IPS-18a (cell line): ENCODE results near the gene VSTM2B.
A peak's percentile ranks its signal among the peaks of the same experiment; 100 is the strongest.

Experiments
- H3K27ac ChIP-seq: one replicate; pipeline ENCODE4 v1.5.1; 2013; ENCODE audit warnings: low read length
- H3K27me3 ChIP-seq: one replicate; pipeline ENCODE4 v1.6.1; 2013; ENCODE audit warnings: mild to moderate bottlenecking, low read length; ENCODE audit not compliant: control insufficient read depth, insufficient read depth
- H3K36me3 ChIP-seq: one replicate; pipeline ENCODE4 v1.6.1; 2013; ENCODE audit warnings: low read depth, low read length; ENCODE audit not compliant: control insufficient read depth
- H3K4me1 ChIP-seq: one replicate; pipeline ENCODE4 v1.6.1; 2013; ENCODE audit warnings: low read depth, low read length; ENCODE audit not compliant: control insufficient read depth
- H3K4me3 ChIP-seq: one replicate; pipeline ENCODE4 v1.5.1; 2013; ENCODE audit warnings: low read length
- H3K9ac ChIP-seq: one replicate; pipeline ENCODE4 v1.6.1; 2013; ENCODE audit warnings: mild to moderate bottlenecking, low read length, moderate library complexity
- H3K9me3 ChIP-seq: one replicate; pipeline ENCODE4 v1.6.1; 2013; ENCODE audit warnings: low read depth, low read length; ENCODE audit not compliant: control insufficient read depth

VSTM2B gene

DNA sequence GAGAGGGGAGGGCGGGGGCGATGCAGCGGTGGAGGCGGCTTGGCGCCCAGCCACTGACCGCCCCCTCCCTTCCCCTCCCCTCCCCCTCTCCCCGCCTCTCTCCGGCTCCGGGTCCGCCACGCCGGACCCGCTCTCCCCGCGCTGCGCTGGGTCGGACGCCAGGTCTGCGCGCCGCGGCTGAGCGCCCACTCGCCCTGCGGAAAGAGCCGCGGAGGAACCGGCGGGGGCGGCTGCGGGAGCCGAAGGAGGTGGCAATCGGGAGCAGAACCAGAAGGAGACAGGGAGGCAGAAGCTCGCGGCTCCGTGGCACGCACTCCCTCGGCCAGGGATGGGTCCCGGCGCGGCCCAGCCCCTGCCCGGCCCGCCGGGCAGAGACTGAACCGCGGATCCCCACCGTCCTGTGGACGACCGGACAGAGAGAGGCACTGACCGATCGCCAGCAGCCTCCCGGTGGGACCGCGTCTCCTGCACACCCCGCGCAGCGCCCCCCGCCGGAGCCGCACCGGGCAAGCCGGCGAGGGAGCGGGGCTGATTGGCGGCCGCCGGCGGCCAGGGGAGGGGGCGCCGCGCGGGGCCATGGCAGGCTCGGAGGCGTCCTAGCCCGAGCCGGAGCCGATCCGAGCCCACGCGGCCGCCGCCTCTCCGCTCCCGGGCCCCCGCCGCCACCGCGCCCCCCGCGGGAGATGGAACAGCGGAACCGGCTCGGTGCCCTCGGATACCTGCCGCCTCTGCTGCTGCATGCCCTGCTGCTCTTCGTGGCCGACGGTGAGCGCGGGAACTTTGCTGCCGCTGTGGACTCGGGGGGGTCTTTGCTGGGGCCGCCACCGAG is at the start of gene VSTM2B:
VSTM2B (plus strand) TSS at position 94 of the 829 bp plus-strand sequence; CDS start at position 684, 590 bp downstream.
- Histone ChIP-seq H3K27ac (no peak within 1 kb of the TSS), H3K27me3 (peaks cover 89% of the 10 kb centered on the region), H3K9me3 (no peaks in the 10 kb centered on the region), H3K36me3 (no peaks in the 10 kb centered on the region), H3K4me1 (peaks cover 6% of the 10 kb centered on the region), H3K4me3 (peak within 1 kb of the TSS; percentile 64), H3K9ac (no peak within 1 kb of the TSS)

GRCh38 chr19:29476528-29476927 is 49.3 kb upstream of the VSTM2B start:
- H3K4me1 ChIP-seq = no peaks in the 10 kb centered on the region
- no peak overlapping the region for H3K27ac ChIP-seq
- H3K9me3 ChIP-seq = no peaks in the 10 kb centered on the region
- H3K9ac ChIP-seq = no peak overlapping the region
- no peaks in the 10 kb centered on the region for H3K36me3 ChIP-seq
- H3K27me3 ChIP-seq = peaks cover 6% of the 10 kb centered on the region
- no peak overlapping the region for H3K4me3 ChIP-seq

DNA sequence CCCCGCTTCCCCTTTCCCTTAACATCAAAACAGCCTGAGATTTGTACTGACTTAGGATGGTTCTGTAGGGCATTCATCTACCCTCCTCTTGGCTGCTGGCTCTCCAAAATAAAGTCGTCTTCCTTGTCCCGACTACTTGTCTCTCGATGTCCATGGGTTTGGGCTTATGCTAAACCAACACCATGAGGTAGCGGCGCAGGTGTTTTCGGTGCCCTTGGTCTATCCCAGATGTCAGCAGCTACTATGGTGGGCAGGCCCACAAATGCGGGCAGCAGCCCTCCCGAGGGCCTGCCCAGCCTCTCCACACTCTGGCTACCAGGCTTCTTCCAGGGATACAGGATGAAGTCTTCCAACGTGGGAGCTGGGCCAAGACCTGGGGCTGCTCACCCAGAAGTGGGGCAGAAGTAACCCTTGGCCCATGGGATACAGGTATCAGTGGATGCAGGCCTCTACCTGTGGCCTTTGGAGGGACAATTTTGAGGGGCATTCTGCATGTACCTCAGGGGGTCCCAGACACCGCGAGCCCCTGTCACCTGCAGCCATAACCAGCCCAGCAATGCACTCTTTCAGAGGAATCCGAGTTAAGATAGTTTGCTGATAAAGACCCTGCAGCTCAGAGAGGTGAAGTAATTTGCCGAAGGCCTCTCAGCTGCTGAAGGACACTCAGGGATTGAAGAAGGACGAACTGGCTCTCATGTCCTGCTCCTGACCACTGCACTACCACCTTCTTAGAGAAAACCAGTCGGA is 47.8 kb upstream of the VSTM2B start:
- Histone ChIP-seq H3K9ac (no peak overlapping the region), H3K36me3 (no peaks in the 10 kb centered on the region), H3K27ac (no peak overlapping the region), H3K9me3 (no peaks in the 10 kb centered on the region), H3K4me1 (no peaks in the 10 kb centered on the region), H3K4me3 (no peak overlapping the region), H3K27me3 (peaks cover 6% of the 10 kb centered on the region)

- H3K36me3 ChIP-seq = no peaks in the 10 kb centered on the region
- H3K4me3 ChIP-seq = no peak overlapping the region
- H3K4me1 ChIP-seq = no peaks in the 10 kb centered on the region
- H3K27ac ChIP-seq = no peak overlapping the region
- no peak overlapping the region for H3K9ac ChIP-seq
- H3K27me3 ChIP-seq = peaks cover 6% of the 10 kb centered on the region
- no peaks in the 10 kb centered on the region for H3K9me3 ChIP-seq
Measured at GRCh38 chr19:29478578-29479565, 46.9 kb upstream of the VSTM2B start.

DNA sequence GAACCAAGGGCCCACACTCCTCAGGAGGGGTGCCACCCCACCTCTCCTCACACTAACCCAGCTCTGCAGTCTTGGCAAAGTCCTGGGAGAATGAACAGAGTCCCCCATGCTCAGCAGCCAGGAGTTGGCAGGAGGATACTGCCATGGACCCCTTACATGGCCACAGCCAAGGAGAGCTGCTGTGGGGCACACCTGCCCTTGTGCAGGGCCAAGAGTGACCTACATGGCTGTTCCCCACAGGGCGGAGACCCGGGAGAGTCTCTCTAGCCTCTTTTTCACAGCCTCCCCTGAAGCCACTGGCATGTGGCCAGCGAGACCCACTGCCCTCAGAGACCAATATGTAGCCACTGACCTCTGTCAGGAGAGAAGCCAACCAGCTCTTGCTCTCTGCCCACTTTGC is 45.9 kb upstream of the VSTM2B start:
- Histone ChIP-seq H3K9me3 (no peaks in the 10 kb centered on the region), H3K4me3 (no peak overlapping the region), H3K27ac (no peak overlapping the region), H3K36me3 (no peaks in the 10 kb centered on the region), H3K27me3 (peaks cover 6% of the 10 kb centered on the region), H3K9ac (no peak overlapping the region), H3K4me1 (no peaks in the 10 kb centered on the region)

DNA sequence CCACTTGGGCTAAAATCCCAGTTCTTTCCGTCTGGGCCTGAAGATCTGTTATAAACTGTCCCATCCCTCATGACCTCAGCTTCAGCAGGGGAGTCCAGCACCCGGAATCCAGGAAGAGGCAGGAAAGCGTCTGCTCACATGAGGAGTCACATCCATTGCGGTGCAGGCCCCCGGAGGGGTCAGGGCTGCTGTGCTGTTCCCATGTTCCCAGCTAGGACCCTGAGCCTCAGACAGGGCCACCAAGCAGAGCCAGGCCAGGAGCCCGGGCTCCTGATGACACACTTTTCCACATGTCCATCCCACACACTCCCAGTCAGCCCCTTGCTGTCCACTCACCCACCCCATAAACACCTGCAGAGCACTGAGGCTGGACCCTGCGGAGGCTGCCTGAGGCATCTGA is 45.3 kb upstream of the VSTM2B start:
- Histone ChIP-seq H3K27me3 (peaks cover 6% of the 10 kb centered on the region), H3K36me3 (no peaks in the 10 kb centered on the region)

DNA sequence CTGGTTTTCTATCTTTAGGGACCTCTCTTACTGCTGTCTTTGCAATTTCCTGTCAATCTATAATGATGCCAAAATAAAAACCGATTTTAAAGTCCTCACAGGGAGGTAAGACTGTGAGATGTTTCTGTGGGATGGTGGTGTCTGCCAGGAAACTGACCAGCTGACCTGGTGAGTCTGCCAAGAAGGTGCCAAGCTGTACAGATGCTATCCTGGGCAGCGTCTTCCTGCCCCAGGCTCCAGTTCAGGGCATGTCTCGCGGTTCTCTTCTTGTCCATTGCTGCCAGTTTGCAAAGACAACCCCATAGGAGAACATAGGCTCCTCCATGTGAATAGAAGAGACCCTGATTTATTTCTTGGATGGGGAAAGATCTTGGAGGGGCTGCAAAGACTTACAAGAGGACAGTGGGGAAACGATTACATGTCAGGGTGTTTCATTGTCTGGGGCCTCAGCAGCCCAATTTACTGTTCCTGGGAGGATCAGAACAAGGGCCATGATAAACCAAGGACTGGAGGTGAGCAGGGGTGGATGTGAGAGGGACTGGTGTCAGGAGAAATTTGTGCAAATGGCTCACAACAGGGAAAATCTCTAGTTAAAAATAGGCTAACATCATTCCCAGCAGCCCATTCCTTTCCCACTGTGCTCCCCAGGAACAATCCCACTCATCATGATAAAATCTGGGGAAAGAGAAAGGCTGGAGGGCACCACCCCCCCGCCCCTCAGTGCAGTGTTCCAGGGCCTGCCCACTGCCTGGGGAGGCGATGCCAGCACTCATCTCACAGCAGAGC is 42.7 kb upstream of the VSTM2B start:
- Histone ChIP-seq H3K27ac (no peak overlapping the region), H3K9me3 (no peaks in the 10 kb centered on the region), H3K36me3 (no peaks in the 10 kb centered on the region), H3K27me3 (peaks cover 6% of the 10 kb centered on the region), H3K4me1 (no peaks in the 10 kb centered on the region), H3K9ac (no peak overlapping the region), H3K4me3 (no peak overlapping the region)

More for the DNA sequence above, 45.3 kb upstream of the VSTM2B start:
- no peak overlapping the region for H3K27ac ChIP-seq
- H3K9ac ChIP-seq = no peak overlapping the region
- H3K4me1 ChIP-seq = no peaks in the 10 kb centered on the region
- no peaks in the 10 kb centered on the region for H3K9me3 ChIP-seq
- no peak overlapping the region for H3K4me3 ChIP-seq

DNA sequence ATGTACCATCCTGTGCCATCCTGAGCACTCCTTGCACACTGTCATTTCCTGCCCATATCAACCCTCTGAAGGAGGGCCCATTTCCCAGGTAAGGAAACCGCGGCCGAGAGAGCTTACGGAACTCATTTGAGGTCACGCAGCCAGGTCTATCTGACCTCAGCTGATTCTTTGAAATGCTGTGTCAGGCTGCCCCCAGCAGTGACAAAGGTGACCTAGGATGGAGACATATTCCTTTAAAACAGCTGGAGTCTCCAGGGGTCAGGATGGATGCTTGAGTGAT is 42.2 kb upstream of the VSTM2B start:
- Histone ChIP-seq H3K27me3 (peaks cover 6% of the 10 kb centered on the region), H3K9ac (no peak overlapping the region), H3K4me1 (no peaks in the 10 kb centered on the region), H3K27ac (no peak overlapping the region), H3K4me3 (no peak overlapping the region), H3K36me3 (no peaks in the 10 kb centered on the region), H3K9me3 (no peaks in the 10 kb centered on the region)

DNA sequence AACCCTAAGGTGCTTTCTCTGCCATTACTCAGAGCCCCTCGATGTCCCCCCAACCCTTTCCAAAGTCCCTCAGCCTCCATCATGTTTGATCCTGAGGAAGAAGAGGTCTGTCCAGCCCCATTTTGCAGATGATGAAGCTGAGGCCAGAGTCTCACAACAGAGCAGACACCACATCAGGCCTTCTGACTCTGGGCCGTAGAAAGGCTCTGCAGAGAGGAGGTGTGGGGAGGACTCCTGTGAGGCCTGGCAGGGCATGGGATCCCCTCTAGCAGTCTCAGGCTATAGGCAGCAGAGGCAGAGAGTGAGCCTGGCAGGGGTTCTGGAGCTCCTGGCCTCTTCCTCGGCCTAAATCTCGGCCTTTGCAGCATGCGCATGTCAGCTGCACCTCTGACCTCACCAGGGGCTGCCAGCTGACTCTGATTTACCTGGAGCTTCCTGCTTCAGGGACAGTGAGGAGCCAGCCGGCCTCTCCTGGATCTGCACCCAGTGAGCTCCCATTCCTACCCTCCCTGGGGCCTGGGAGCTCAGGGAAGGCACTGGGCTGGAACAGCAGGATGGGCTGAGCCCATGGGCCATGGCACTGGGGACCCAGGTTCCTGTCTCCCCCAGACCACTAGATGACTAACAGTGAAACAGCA is 41.7 kb upstream of the VSTM2B start:
- Histone ChIP-seq H3K27ac (no peak overlapping the region), H3K4me1 (no peaks in the 10 kb centered on the region), H3K9me3 (no peaks in the 10 kb centered on the region), H3K4me3 (no peak overlapping the region), H3K36me3 (no peaks in the 10 kb centered on the region), H3K27me3 (peaks cover 6% of the 10 kb centered on the region), H3K9ac (no peak overlapping the region)

GRCh38 chr19:29484876-29485275 is 40.9 kb upstream of the VSTM2B start:
- no peak overlapping the region for H3K27ac ChIP-seq
- no peaks in the 10 kb centered on the region for H3K36me3 ChIP-seq
- no peaks in the 10 kb centered on the region for H3K4me1 ChIP-seq

More at GRCh38 chr19:29484876-29485275, 40.9 kb upstream of the VSTM2B start:
- Histone ChIP-seq H3K9ac (no peak overlapping the region), H3K4me3 (no peak overlapping the region), H3K27me3 (no peaks in the 10 kb centered on the region), H3K9me3 (no peaks in the 10 kb centered on the region)
